ENCODE results near the gene BMX.

- TF ChIP-seq CTCF (IDR thresholded peaks at IDR 0.05) (no peak), ZFX (IDR thresholded peaks at IDR 0.05; ENCODE audit: borderline replicate concordance) (no peak)
Observed at GRCh38 chrX:15598026-15598425, 97.4 kb downstream of the BMX start.
